GM18505 (cell line): ENCODE data around the gene SH3BP4.

ENCODE experiments used
- ATAC-seq: cut with Tn5 transposase; IDR thresholded peaks from one replicate; pipeline ENCODE4 v1.9.1; 2021; ENCODE audit not compliant: unreplicated experiment
- POLR2A ChIP-seq: IDR thresholded peaks from 4 replicates; pipeline ENCODE4 v1.6.1; 2011; ENCODE audit warnings: borderline replicate concordance; ENCODE audit not compliant: insufficient read depth, insufficient read length; ENCODE audit errors: extremely low read depth

SH3BP4 gene

DNA sequence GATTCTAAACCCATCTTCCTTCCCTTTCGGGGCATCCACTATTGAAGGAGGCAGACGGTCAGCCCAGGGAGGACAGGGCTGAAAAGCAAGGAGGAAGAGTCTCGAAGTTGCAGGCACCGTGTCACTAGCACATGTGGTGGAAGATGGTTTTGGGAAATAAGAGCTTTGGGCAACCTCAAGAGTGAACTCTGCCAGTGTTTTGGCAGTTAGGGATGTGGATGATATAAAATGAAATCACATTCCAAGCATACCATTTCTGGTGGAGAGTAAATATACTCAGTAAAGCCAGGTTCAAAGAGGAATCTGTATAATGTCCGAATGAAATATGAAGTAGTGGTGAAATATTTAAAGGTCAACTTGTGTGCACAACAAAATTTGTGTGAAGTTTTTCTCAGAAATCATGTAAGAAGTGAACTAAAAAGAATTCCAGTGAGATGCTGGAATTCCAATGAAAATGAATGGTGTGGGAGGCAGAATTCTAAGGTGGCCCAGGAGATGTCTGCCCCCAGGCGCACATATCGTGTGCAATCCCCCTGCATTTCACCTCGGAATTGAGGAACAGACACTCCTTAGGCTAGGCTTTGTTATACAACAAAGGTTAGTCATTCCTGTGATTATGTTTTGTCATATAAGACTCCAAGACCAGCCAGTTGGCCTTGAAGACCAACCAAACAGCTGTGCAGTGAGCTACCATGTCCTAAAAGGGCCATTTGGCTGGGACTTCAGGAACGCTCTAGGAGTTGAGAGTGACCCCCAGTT is 147.1 kb downstream of the SH3BP4 start:
- no peak for ATAC-seq

DNA sequence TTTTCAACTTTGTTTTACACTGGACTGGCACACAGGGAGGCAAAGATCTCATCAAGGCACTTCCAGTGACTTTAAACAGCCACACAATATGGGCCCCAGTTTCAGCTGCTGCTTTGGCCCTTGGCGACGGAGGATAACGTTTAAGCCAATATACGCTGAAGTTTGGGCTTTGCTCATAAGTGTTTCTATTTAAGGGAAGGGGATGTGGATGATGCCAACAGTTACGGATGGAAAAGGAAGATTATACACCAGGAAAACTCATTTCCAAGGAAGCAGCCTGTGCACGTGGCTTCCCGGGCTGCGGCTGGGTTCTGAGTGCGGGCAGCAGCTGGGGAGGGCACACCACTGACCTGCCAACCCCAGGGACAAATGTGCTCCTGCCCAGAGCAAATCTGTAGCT is 151.1 kb downstream of the SH3BP4 start:
- ATAC-seq = no peak
- no peak for TF ChIP-seq POLR2A

More for the DNA sequence above, 147.1 kb downstream of the SH3BP4 start:
- TF ChIP-seq POLR2A = no peak
